ENCODE measurements around the gene PTPN1. TPM values are rescaled to one million over a fixed set of nuclear protein-coding genes. Genes with fewer than 3 reads are reported as not detected.

The PTPN1 gene
- total RNA-seq, 2 experiments from 2014 or later, result 82.3 to 82.8 TPM

DNA sequence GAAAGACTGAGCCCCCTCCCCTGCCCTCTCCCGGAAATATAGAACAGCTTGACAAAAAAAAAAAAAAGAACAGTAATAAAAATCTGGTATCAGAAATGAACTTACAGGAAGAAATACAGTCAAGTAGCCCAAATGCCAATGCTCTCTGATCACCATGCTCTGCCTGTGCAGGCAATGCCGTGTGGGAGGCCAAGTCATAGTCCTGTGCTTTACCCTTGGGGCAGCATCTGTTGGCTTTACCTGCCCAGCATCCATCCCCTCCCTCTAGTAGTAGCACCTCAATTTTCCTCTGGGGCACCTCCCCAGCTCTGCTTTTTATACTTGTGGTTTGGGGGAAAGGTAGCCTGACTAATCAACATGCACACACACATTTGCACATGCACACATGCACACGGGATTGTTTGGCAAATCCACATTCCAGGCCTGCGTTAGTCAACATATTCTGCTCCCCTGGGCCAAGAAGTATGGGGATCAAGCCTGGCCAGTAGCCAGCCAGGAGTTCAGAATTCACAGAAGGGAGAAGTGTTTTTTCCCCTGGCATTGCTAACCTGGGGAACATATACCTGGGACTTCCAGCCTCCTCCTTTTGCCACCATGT is 111.0 kb downstream of the PTPN1 start:
- intact Hi-C loops (cut with DNase I, micrococcal nuclease), result no loop called here
- DNase-seq, result no peak
- Mint-ChIP-seq H3K4me1 (ENCODE audit: low read depth) (no peaks in the 10 kb centered on the region), H3K27ac (no peak overlapping the region), H3K27me3 (no peaks in the 10 kb centered on the region), H3K9me3 (no peaks in the 10 kb centered on the region), H3K4me3 (no peak overlapping the region), H3K36me3 (ENCODE audit: low read depth) (no peaks in the 10 kb centered on the region)
- Histone ChIP-seq H3K27me3 (ENCODE audit: control insufficient read depth in 1 of 2, insufficient read depth in 2 of 2, low read length in 2 of 2) (no peaks in the 10 kb centered on the region), H3K27ac (ENCODE audit: low read depth in 1 of 2, low read length in 2 of 2) (no peak overlapping the region), H3K4me1 (ENCODE audit: insufficient read depth, low read length) (no peaks in the 10 kb centered on the region), H3K36me3 (ENCODE audit: insufficient read depth, low read length) (no peaks in the 10 kb centered on the region), H3K9me3 (ENCODE audit: control insufficient read depth in 1 of 2, insufficient read depth in 1 of 2, low read length in 2 of 2) (peaks cover 9 to 26% of the 10 kb centered on the region in 2 experiments), H3K4me3 (ENCODE audit: low read length) (no peak overlapping the region)
- no peak for ATAC-seq (ENCODE audit: poor library complexity)
- ChIA-PET CTCF (no interaction called here), POLR2A (no interaction called here)
- TF ChIP-seq, protein P1, sequence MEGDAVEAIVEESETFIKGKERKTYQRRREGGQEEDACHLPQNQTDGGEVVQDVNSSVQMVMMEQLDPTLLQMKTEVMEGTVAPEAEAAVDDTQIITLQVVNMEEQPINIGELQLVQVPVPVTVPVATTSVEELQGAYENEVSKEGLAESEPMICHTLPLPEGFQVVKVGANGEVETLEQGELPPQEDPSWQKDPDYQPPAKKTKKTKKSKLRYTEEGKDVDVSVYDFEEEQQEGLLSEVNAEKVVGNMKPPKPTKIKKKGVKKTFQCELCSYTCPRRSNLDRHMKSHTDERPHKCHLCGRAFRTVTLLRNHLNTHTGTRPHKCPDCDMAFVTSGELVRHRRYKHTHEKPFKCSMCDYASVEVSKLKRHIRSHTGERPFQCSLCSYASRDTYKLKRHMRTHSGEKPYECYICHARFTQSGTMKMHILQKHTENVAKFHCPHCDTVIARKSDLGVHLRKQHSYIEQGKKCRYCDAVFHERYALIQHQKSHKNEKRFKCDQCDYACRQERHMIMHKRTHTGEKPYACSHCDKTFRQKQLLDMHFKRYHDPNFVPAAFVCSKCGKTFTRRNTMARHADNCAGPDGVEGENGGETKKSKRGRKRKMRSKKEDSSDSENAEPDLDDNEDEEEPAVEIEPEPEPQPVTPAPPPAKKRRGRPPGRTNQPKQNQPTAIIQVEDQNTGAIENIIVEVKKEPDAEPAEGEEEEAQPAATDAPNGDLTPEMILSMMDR (IDR thresholded peaks at IDR 0.05), result no peak

DNA sequence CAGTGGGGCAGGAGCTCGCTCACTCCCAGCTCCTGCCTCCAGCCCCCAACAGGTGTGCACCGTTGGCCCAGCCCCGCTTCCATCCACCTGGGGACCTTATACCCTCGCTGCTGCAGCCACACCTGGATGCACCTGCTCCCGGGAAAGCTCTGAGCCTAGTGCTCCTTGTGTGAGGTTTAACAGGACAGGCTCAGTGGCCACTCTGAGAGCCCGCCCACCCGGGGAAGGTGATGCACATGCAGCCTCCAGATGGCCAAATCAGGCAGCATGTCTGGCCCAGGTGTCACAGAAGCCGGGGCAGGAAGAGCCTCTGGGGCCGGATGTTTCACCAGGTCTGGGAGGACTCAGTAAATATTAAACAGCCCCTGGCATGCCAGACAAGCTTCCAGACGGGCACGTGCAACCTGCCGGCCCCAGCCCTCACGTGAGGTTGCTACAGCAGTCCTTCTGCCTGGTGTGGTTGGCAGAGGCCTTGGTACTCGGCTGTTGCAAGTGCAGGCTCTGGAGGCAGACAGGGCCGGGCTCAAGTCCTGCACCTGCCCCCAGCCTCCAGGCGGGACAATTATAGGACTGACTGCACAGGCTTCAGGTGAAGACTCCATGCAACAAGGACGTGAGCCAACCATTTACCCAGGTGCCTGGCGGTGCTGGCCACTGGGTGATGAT is 114.3 kb downstream of the PTPN1 start:
- no peaks in the 10 kb centered on the region for H3K27me3 ChIP-seq (ENCODE audit: control insufficient read depth in 1 of 2, insufficient read depth in 2 of 2, low read length in 2 of 2)
- ChIA-PET POLR2A (no interaction called here), CTCF (no interaction called here)
- intact Hi-C loops (cut with DNase I, micrococcal nuclease), result no loop called here
- H3K36me3 ChIP-seq (ENCODE audit: insufficient read depth, low read length), result no peaks in the 10 kb centered on the region
- no peak overlapping the region for H3K4me3 ChIP-seq (ENCODE audit: low read length)
- Mint-ChIP-seq H3K27me3 (no peaks in the 10 kb centered on the region), H3K9me3 (no peaks in the 10 kb centered on the region), H3K27ac (no peak overlapping the region), H3K4me1 (ENCODE audit: low read depth) (no peaks in the 10 kb centered on the region), H3K36me3 (ENCODE audit: low read depth) (no peaks in the 10 kb centered on the region), H3K4me3 (no peak overlapping the region)
- no peaks in the 10 kb centered on the region for H3K4me1 ChIP-seq (ENCODE audit: insufficient read depth, low read length)
- ATAC-seq (ENCODE audit: poor library complexity) (no peak), DNase-seq (no peak)
- H3K9me3 ChIP-seq (ENCODE audit: control insufficient read depth in 1 of 2, insufficient read depth in 1 of 2, low read length in 2 of 2), result peaks cover 9 to 24% of the 10 kb centered on the region in 2 experiments
- no peak overlapping the region for H3K27ac ChIP-seq (ENCODE audit: low read depth in 1 of 2, low read length in 2 of 2)
- TF ChIP-seq, protein P1 (IDR thresholded peaks at IDR 0.05), result no peak

DNA sequence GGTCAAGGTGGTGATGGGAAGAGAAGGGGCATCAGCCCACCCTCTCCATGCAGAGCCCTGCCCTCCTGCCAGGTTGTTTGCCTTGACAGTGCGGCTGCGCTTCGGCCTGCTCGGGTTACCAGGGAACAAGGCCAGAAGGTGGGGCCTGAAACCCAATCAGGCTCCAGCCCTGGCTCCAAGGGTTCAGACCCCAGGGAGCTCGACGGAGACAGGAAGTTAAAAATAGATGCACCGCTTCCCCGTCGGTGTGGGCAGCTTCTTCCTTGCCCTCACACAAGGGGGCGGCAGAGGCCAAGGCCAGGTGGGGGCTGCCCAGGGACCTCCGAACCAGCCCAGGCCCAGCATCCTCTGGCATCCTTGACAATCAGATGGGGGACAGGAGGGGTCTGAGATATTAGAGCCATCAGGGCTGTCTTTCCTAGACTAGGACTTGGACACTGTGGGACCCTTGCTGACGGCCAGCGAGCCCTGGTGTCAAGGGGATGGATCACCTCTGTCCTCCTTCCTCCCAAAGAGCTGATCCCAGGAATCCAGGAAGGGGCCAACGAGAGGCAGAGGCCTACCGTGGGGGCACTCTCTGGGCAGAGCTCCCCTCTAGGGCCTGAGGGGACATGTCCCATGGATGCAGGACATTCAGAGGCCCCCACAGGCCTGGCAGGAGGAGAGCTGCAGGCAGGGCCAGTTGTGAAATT is 115.9 kb downstream of the PTPN1 start:
- no peaks in the 10 kb centered on the region for H3K4me1 ChIP-seq (ENCODE audit: insufficient read depth, low read length)
- ChIA-PET CTCF (interaction anchor here (0.9 kb wide), 1 partner anchor 123 kb away, joined by 3 read pairs; no protein-coding TSS in a partner anchor), POLR2A (no interaction called here)
- no peaks in the 10 kb centered on the region for H3K36me3 ChIP-seq (ENCODE audit: insufficient read depth, low read length)
- no peaks in the 10 kb centered on the region for H3K4me1 Mint-ChIP-seq (ENCODE audit: low read depth)
- H3K4me3 Mint-ChIP-seq, result no peak overlapping the region
- intact Hi-C loops (cut with DNase I, micrococcal nuclease), result no loop called here
- H3K27me3 ChIP-seq (ENCODE audit: control insufficient read depth in 1 of 2, insufficient read depth in 2 of 2, low read length in 2 of 2), result no peaks in the 10 kb centered on the region
- no peaks in the 10 kb centered on the region for H3K27me3 Mint-ChIP-seq
- peak in 1 of 14 experiments; percentile 9 for DNase-seq
- peaks cover 4 to 8% of the 10 kb centered on the region in 2 experiments for H3K9me3 ChIP-seq (ENCODE audit: control insufficient read depth in 1 of 2, insufficient read depth in 1 of 2, low read length in 2 of 2)
- H3K9me3 Mint-ChIP-seq, result no peaks in the 10 kb centered on the region
- H3K4me3 ChIP-seq (ENCODE audit: low read length), result no peak overlapping the region
- no peak for ATAC-seq (ENCODE audit: poor library complexity)
- H3K36me3 Mint-ChIP-seq (ENCODE audit: low read depth), result no peaks in the 10 kb centered on the region
- no peak overlapping the region for H3K27ac Mint-ChIP-seq
- TF ChIP-seq, protein P1 (IDR thresholded peaks at IDR 0.05), result no peak
- H3K27ac ChIP-seq (ENCODE audit: low read depth in 1 of 2, low read length in 2 of 2), result no peak overlapping the region

Measured in CD4-positive, alpha-beta T cell (primary cell).